NB4 (cell line): ENCODE results near the gene SIX3.

Source experiments
- CTCF ChIP-seq: IDR thresholded peaks from one replicate; pipeline ENCODE4 v1.5.1; 2012; ENCODE audit warnings: low read depth, low read length
- MAX ChIP-seq: IDR thresholded peaks from 2 replicates; pipeline ENCODE4 v1.6.1; 2011; ENCODE audit warnings: low read depth, low read length
- MYC ChIP-seq: IDR thresholded peaks from 2 replicates; pipeline ENCODE4 v1.6.1; 2011; ENCODE audit warnings: low read depth, low read length
- POLR2A ChIP-seq: IDR thresholded peaks from 2 replicates; pipeline ENCODE4 v1.6.1; 2011; ENCODE audit warnings: mild to moderate bottlenecking; ENCODE audit not compliant: insufficient read length; ENCODE audit errors: extremely low read depth

GRCh38 chr2:44951124-44951523 lies 9.6 kb downstream of the SIX3 start:
- TF ChIP-seq POLR2A = no peak
- no peak for TF ChIP-seq CTCF
- no peak for TF ChIP-seq MAX
- no peak for TF ChIP-seq MYC
